Inflammatory macrophage (primary cell): Measurements from ENCODE around the gene PDZK1.
A peak's percentile ranks its signal among the peaks of the same experiment; 100 is the strongest.
"Not testable (repeated sequence)": the region's sequence is repeated elsewhere in the genome, so short reads cannot be mapped to it uniquely, and the experiment has no call there.

Experiments
- DNase-seq, 2 donors: peaks; one replicate each; pipeline ENCODE4 v3.0.0-alpha.2; 2020 to 2022
- total RNA-seq, 18 experiments: gene quantifications; one replicate each; lab custom pipeline; 2026; ENCODE audit warnings: mixed read lengths in 6 of 18, inconsistent platforms in 2 of 18; lab: John Stamatoyannopoulos, UW

PDZK1 gene
- 0 to 0.25 (median 0) reads per million in 18 experiments for total RNA-seq

DNA sequence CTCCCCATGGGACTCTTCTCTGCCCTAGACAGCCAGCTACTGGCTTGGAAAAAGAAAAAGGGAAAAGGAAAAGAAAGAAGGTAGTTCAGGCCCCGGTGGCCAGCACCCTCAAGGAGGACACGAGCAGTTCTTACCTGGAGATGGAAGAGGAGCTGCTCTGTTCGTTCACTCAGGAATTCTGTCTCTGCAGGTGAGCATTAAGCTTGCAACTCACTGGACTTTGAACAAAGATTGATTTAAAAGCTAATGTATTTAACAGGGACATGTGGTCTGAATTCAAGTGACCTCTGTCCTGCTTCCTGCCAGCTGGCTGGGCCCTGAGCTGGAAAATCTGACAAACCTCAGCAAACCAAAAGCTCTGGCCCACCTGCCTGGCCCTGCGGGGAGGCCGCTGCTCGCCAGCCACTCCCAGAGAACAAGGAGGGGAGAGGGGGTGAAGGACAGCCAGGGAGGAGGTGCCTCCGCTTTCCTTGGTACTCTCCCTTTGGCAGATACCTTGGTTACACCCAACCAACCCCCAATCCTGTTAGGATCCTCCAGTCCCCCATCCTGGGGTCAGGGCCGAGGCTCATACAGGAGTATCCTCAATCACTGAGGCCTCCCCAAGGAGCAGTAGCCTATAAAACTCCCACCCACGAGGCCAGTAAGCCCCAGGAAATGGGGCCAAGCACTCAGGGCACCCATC, at the start of gene PDZK1:
TSS of gene PDZK1 (minus strand) at position 186 of the 685 bp plus-strand sequence. CDS start 19,347 bp downstream, outside the sequence.
- no peak for DNase-seq

DNA sequence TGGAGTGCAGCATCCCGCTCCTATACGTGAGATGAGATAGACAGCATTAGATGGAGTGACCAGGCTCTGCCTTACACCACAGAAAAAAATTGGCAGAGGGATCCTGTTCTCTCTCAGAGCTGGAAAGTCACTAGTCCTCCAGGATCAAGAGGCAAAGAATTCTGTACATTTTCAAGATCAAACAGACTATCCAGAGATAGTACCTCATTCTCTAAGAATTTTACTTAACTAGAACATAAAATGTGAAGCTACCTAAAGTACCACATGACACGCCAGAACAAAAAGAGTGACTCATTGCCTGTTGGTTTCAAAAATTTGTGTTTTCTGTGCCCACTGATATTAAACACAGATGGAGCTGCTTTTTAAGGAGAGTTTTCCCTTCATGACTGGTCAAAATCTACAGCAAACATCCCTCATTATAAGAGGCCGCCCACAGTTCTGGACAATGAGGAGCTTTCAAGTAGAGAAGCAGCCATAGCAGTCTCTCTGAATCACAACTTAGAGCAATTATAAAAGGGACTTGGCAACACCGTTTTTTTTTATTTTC, 44.4 kb upstream of the PDZK1 start:
- DNase-seq, result peak in 1 of 2 donors; percentile 6

DNA sequence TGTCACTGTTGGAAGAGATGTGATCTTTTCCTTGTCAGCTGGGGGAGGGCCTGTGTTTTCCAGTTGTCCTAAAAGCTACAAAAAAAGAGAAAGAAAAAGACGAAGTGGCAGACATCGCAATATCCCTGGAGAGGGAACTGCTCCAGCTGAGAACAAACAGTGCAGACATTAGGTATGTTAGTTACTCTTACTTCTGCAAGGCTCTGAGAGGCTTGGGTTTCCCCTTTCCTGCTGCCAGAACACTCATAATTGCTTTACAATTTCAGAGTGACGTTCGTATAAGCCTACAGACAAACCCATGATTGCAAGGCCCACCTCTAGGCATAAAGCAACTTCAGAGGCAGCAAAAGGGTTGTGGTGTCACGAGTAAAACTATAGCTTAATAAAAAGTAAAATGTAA, 43.3 kb upstream of the PDZK1 start:
- DNase-seq, result peak; percentile 15 to 54

GRCh38 chr1:145747398-145748247, 40.5 kb upstream of the PDZK1 start:
- peak in 1 of 2 donors; percentile 7 for DNase-seq

- DNase-seq, result no peak
Measured at GRCh38 chr1:145740269-145740668, 33.1 kb upstream of the PDZK1 start.

GRCh38 chr1:145736191-145736590, 29.0 kb upstream of the PDZK1 start:
- DNase-seq, result no peak

DNA sequence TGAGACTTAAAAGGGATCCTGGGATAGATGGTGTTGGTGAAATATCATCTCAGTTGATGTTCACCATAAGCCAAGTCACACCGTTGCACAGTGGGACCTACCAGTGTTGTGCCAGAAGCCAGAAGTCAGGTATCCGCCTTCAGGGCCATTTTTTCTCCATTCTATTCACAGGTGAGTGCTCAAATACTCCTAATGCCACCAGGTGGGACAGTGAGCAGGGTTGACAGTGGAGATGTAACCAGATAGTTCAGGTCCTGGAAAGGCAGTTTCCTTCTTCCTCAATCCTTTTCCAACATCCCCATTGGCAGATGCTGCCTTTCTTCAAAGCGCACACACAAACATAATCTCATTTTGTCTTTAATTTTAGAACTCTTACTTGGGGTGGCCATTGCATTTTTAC, 23.7 kb upstream of the PDZK1 start:
- DNase-seq, result no peak

DNA sequence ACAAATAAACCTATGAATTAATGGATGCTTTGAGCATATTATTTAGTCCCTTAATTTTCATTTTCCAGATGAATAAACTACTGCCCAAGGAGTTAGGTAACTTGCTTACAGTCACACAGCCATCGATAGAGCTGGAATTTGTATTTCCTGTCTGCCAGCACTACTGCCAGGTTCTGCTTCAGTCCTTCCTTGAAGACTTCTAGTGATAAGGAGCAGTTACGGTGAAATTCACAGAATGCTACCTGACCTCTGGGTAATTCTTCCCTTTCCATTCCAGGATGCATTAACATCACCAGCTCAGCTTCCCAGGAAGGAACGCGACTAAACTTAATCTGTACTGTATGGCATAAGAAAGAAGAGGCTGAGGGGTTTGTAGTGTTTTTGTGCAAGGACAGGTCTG, 23.3 kb upstream of the PDZK1 start:
- no peak for DNase-seq

DNA sequence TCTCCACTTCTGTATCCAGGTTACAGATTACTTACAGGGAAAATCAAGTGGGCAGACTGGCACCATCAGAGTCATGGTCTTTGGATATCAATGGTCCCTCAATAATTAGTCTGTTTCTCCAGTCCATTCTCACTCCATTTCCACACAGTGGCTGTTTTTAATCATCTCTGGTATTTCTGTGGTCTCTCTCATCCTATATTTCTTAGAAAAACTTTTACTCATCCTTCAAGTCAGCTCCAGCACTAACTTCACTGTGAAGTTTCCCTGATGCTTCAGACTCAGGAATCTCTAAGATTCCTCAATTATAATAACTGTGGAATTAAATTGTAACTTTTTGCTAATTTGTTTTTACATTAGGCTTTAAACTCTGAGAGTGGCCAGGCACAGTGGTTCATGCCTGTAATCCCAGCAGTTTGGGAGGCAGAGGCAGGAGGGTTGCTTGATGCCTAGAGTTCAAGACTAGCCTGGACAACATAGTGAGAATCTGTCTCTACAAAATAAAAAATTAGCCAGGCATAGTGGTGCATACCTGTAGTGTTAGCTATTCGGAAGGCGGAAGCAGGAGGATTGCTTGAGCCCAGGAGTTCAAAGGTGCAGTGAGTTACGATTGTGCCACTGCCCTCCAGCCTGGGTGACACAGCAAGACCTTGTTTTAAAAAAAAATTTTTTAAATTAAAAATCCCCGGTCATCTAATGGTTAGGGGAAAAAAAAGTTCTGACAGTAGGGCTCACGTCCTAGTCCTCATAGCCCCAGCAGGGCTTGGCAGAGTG, 22.7 kb upstream of the PDZK1 start:
- DNase-seq, result no peak

- DNase-seq, result no peak
Measured at GRCh38 chr1:145729196-145729595, 22.0 kb upstream of the PDZK1 start.

DNA sequence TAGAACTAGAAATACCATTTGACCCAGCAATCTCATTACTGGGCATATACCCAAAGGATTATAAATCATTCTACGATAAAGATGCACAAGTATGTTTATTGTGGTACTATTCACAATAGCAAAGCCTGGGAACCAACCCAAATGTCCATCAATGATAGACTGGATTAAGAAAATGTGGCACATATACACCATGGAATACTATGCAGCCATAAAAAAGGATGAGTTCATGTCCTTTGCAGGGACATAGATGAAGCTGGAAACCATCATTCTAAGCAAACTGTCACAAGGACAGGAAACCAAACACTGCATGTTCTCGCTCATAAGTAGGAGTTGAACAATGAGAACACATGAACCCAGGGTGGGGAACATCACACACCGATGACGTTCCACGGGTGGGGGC, 19.0 kb upstream of the PDZK1 start:
- DNase-seq, result not testable (repeated sequence)

- DNase-seq, result peak; percentile 38 to 55
Measured at GRCh38 chr1:145720878-145721671, 13.9 kb upstream of the PDZK1 start.

DNA sequence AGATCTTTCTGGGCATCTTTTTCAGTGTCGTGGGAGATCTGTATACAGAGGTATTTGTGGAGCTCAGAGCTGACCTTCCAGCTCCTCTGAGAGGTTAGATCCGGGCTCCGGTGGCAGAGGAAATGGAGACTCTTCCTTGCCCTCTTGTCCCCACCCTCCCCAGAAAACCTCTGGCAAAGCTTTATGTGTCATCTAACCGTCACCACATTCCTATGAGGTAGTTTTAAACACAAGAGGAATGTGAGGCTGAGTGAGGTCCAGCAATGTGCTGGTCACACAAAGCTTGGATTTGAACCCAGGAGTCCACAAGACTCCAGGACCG, 13.3 kb upstream of the PDZK1 start:
- no peak for DNase-seq

- no peak for DNase-seq
Measured at GRCh38 chr1:145719230-145720079, 12.3 kb upstream of the PDZK1 start, which contains the start of gene CD160. TSS of gene CD160 (plus strand) at chr1:145719499. CDS start at chr1:145728328, 8,829 bp downstream.

- not testable (repeated sequence) for DNase-seq
Measured at GRCh38 chr1:145718465-145718864, 11.3 kb upstream of the PDZK1 start.

- DNase-seq, result no peak
Measured at GRCh38 chr1:145717833-145718232, 10.7 kb upstream of the PDZK1 start.

DNA sequence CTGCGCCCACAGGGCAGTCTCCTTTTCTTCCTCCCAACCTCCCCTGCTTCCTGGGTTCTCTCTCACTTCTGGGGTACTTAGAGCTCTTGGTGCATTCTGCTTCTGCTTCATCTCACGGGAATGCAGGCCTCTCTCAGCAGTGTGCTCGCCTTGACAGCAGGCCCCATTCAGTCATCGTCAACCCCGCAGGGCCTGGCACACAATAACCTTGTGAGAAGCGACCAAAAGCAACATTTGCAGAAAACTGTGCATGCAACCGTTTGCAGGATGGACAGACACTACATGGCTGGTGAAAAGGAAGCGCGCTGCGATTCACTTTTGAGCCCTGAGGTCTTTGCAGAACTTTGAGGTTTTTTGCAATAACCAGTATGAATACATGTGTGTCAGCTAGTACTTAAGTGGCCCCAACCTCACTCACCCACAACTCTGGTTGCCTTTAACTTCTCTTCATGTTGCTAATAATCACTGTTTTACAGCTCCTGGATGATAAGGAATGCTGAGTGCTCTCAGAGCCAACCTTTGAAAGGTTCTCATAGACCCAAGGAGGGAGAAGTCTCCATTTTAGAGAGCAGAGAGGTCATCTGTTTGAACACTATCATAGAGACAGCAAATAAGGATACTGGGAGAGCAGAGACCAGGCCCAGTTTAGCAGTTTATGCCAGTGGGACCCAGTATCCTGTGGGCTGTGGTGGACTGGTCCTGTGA, 9.6 kb upstream of the PDZK1 start:
- no peak for DNase-seq

DNA sequence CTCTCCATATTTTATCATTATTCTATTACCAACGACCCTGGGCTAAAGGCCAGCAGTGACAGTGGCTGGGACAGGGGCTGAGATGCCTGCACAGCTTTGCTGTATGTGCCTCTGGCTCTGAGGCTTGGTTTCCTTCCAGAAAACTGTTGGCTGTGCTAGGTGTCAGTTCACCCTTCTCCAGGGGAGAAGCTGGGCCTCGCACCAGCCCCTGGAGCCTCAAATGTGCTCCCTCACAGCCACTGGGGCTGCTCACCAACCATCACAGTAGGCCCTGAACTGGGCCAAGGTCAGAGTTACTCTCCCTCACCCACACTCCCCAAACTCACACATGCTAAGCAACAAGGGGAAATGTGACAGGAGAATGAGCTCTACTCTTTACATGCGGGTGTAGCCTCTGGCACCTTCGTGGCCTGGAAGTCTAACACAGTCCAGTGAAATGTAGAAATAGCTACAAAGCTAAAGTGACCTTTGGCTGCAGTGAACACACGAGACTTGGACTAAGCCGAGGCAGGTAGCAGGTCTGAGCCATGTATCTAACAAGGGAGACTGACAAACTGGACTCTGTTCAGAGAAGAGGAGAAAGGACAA, 7.5 kb upstream of the PDZK1 start:
- no peak for DNase-seq

- DNase-seq, result no peak
Measured at GRCh38 chr1:145711213-145711651, 4.1 kb upstream of the PDZK1 start.
